ENCODE data around the gene XBP1. TPM values are rescaled to one million over a fixed set of nuclear protein-coding genes. Genes with fewer than 3 reads are reported as not detected.
"Not testable (repeated sequence)": the region's sequence is repeated elsewhere in the genome, so short reads cannot be mapped to it uniquely, and the experiment has no call there.

XBP1 gene
- total RNA-seq, 4 donors from 2014 or later: 59.8 to 176 (median 70.2) TPM

DNA sequence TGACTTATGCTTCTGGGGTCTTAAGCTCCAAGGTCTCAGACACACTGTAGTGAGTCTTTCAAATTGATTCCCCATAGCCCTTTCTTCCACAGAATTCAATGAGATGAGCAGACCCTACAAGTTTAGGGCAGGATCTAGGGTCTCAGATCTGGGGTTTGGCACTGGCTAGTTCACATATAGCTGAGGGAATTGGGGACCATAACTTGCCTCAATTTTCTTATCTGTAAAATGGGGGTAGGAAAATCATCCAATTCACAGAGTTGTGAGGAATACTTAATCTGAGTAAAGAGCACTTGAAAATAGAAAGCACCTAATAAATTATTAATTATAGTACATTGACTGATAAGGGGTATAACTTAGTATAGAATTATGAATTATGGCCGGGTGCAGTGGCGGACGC is 33.7 kb downstream of the XBP1 start:
- WGBS: 78% methylated on average over 3 of the region's 3 CpGs
- H3K4me3 ChIP-seq: no peak overlapping the region
- H3K27ac ChIP-seq (replicated peaks in 1 of 4): no peak overlapping the region
- no peaks in the 10 kb centered on the region for H3K27me3 ChIP-seq
- no peaks in the 10 kb centered on the region for H3K4me1 ChIP-seq
- H3K9me3 ChIP-seq: no peaks in the 10 kb centered on the region
- intact Hi-C loops (cut with DNase I): loop anchor here (1.0 kb wide), 1 partner anchor 13 kb away; no protein-coding TSS in a partner anchor
- no peak for DNase-seq (ENCODE audit: extremely low spot score)
- no peak for TF ChIP-seq POLR2A (IDR thresholded peaks at IDR 0.05; ENCODE audit: low read depth)
- no peaks in the 10 kb centered on the region for H3K36me3 ChIP-seq

DNA sequence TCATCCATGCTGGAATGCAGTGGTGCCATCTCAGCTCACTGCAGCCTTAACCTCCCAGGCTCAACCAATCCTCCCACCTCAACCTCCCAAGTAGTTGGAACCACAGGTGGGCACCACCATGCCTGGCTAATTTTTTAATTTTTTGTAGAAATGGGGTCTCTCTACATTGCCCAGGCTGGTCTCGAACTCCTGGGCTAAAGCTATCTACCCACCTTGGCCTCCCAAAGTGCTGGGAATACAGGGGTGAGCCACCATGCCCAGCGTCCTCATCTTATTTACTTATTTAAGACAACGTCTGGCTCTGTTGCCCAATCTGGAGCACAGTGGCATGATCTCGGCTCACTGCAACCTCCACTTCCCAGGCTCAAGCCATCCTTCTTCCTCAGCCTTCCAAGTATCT is 38.4 kb downstream of the XBP1 start:
- H3K4me1 ChIP-seq; H3K27ac ChIP-seq (replicated peaks in 1 of 4); H3K4me3 ChIP-seq; H3K36me3 ChIP-seq; intact Hi-C loops (cut with DNase I); H3K9me3 ChIP-seq; H3K27me3 ChIP-seq; DNase-seq (ENCODE audit: extremely low spot score): not testable (repeated sequence)
- 89% methylated on average over 4 of the region's 4 CpGs for WGBS

DNA sequence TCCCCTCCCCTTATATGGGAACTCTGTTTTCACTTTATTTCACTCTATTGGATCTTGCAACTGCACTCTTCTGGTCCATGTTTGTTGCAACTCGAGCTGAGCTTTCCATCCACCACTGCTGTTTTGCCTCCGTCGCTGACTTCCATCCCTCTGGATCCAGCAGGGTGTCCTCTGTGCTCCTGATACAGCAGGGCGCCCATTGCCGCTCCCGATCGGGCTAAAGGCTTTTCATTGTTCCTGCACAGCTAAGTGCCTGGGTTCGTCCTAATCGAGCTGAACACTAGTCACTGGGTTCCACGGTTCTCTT is 39.0 kb downstream of the XBP1 start:
- Histone ChIP-seq H3K9me3 (no peaks in the 10 kb centered on the region), H3K36me3 (peaks cover 0 to 3% (median 0%) of the 10 kb centered on the region in 4 donors), H3K27ac (replicated peaks in 1 of 4) (no peak overlapping the region), H3K27me3 (no peaks in the 10 kb centered on the region), H3K4me3 (no peak overlapping the region), H3K4me1 (no peaks in the 10 kb centered on the region)
- DNase-seq (ENCODE audit: extremely low spot score): no peak
- 91% methylated on average over 10 of the region's 10 CpGs for WGBS
- intact Hi-C loops (cut with DNase I): no loop called here
- TF ChIP-seq POLR2AphosphoS5 (IDR thresholded peaks at IDR 0.05) (no peak), EP300 (IDR thresholded peaks at IDR 0.05) (no peak), POLR2A (IDR thresholded peaks at IDR 0.05; ENCODE audit: low read depth) (no peak)
- TF ChIP-seq, protein P1, sequence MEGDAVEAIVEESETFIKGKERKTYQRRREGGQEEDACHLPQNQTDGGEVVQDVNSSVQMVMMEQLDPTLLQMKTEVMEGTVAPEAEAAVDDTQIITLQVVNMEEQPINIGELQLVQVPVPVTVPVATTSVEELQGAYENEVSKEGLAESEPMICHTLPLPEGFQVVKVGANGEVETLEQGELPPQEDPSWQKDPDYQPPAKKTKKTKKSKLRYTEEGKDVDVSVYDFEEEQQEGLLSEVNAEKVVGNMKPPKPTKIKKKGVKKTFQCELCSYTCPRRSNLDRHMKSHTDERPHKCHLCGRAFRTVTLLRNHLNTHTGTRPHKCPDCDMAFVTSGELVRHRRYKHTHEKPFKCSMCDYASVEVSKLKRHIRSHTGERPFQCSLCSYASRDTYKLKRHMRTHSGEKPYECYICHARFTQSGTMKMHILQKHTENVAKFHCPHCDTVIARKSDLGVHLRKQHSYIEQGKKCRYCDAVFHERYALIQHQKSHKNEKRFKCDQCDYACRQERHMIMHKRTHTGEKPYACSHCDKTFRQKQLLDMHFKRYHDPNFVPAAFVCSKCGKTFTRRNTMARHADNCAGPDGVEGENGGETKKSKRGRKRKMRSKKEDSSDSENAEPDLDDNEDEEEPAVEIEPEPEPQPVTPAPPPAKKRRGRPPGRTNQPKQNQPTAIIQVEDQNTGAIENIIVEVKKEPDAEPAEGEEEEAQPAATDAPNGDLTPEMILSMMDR (IDR thresholded peaks at IDR 0.05): no peak

DNA sequence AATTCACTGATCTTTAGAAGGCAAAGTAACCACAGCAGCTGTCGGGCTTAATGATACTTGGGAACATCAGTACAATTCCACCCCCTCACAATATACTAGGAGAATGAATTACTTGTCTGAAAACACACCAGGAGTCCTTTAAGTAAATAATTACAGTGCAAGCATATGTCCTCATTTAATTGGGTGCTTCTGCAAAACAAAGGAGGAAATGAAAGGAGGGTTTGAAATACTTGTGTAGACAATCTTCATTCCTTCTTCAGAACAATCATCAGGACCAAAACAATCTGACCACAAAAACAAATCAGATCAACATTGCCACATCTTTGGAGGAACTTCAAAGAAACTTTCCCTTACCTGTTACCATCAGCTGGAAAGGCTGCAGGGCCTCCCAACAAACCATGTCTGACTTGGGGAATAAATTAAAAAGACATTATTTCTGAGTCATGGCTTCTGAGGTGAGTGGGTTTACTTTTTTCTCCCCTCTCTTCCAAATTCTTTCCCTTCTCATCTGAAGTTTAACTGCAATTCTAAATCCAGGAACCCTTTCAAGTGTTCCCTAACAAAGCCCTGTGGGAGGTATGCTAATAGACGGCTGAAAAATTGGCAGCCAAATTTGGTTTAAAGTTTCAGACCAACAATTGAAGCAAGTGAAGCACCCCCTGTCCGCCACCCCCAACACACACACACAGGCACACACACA is 40.4 kb downstream of the XBP1 start:
- intact Hi-C loops (cut with DNase I): no loop called here
- no peak overlapping the region for H3K4me3 ChIP-seq
- no peaks in the 10 kb centered on the region for H3K27me3 ChIP-seq
- no peak overlapping the region for H3K27ac ChIP-seq (replicated peaks in 1 of 4)
- no peak for TF ChIP-seq POLR2AphosphoS5 (IDR thresholded peaks at IDR 0.05)
- TF ChIP-seq EP300 (IDR thresholded peaks at IDR 0.05): no peak
- no peak for TF ChIP-seq POLR2A (IDR thresholded peaks at IDR 0.05; ENCODE audit: low read depth)
- TF ChIP-seq, protein P1 (IDR thresholded peaks at IDR 0.05): no peak
- no peaks in the 10 kb centered on the region for H3K4me1 ChIP-seq
- 73% methylated on average over 3 of the region's 3 CpGs for WGBS
- H3K36me3 ChIP-seq: peaks cover 0 to 6% (median 0%) of the 10 kb centered on the region in 4 donors
- H3K9me3 ChIP-seq: no peaks in the 10 kb centered on the region
- DNase-seq (ENCODE audit: extremely low spot score): no peak

DNA sequence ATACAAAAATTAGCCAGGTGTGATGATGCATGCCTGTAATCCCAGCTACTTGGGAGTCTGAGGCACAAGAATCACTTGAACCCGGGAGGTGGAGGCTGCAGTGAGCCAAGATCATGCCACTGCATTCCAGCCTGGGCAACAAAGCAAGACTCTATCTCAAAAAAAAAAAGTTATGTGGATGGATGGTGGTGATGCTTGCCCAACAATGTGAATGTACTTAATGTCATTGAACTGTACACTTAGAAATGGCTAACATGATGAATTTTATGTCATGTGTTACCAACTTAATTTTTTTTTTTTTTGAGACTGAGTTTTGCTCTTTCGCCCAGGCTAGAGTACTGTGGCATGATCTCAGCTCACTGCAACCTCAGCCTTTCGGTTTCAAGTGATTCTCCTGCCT is 45.9 kb downstream of the XBP1 start:
- H3K27ac ChIP-seq (replicated peaks in 1 of 4); H3K27me3 ChIP-seq; H3K4me1 ChIP-seq; H3K4me3 ChIP-seq; DNase-seq (ENCODE audit: extremely low spot score); H3K9me3 ChIP-seq; intact Hi-C loops (cut with DNase I): not testable (repeated sequence)
- WGBS: 93% methylated on average over 3 of the region's 3 CpGs
- H3K36me3 ChIP-seq: peaks cover 0 to 30% (median 14%) of the 10 kb centered on the region in 4 donors

DNA sequence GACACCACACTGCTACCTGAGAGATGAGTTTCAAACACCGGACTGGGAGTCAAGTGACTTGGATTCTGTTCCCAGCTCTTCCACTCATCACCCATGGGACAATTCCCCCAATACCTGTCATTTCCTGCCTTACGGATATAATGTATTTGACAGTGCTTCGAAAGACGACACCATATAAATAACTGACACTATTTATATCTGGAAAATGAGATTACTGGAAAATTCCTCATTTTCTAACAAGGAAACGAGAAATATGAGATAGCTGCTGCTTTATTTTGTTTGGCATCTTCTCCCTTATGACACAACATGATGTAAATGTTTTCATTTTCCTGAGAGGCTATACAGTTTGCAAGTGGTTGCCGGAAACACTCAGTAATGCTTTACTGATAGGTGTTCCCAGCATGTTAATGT is 49.9 kb downstream of the XBP1 start:
- TF ChIP-seq, protein P1 (IDR thresholded peaks at IDR 0.05): no peak
- no peak for TF ChIP-seq EP300 (IDR thresholded peaks at IDR 0.05)
- TF ChIP-seq POLR2A (IDR thresholded peaks at IDR 0.05; ENCODE audit: low read depth): no peak
- no peak for TF ChIP-seq POLR2AphosphoS5 (IDR thresholded peaks at IDR 0.05)
- no peaks in the 10 kb centered on the region for H3K9me3 ChIP-seq
- intact Hi-C loops (cut with DNase I): no loop called here

More for the DNA sequence above, 49.9 kb downstream of the XBP1 start:
- DNase-seq (ENCODE audit: extremely low spot score): no peak
- WGBS: 66% methylated on average over 6 of the region's 6 CpGs
- Histone ChIP-seq H3K36me3 (peaks cover 27 to 62% (median 49%) of the 10 kb centered on the region in 4 donors), H3K27ac (replicated peaks in 1 of 4) (no peak overlapping the region), H3K4me1 (no peaks in the 10 kb centered on the region), H3K4me3 (no peak overlapping the region), H3K27me3 (no peaks in the 10 kb centered on the region)

Small RNAs within 50 kb of the gene (small RNA-seq; reads per million reads assigned to genes)
- gene Z93930.1: 0 reads per million in 3 donors

Other genes starting within 250 kb of the XBP1 start
- 10 to 100 TPM; 35.6 to 42.6 (median 36.9) TPM for gene TTC28, start 120.7 kb downstream of the XBP1 start, total RNA-seq
- 1 to 10 TPM; 2.9 to 5.1 (median 4.8) TPM for gene CHEK2, start 58.7 kb downstream of the XBP1 start, total RNA-seq
- gene HSCB, start 58.5 kb downstream of the XBP1 start, total RNA-seq: 10 to 100 TPM; 13.7 to 30.0 (median 15.7) TPM
- 10 to 100 TPM; 19.9 to 27.4 (median 20.1) TPM for gene CCDC117, start 27.9 kb downstream of the XBP1 start, total RNA-seq
- gene ZNRF3, start 83.0 kb upstream of the XBP1 start, total RNA-seq: 10 to 100 TPM; 12.9 to 29.7 (median 21.9) TPM

Measured in esophagus muscularis mucosa (tissue), 4 donors.